PFSK-1 (cell line): ENCODE data around the gene KERA.

ENCODE experiments used
- FOXP2 ChIP-seq: optimal IDR thresholded peaks from 2 replicates; pipeline ENCODE3; 2011; ENCODE audit warnings: borderline replicate concordance, control low read depth, inconsistent platforms; ENCODE audit not compliant: insufficient read depth; ENCODE audit errors: extremely low read length, extremely low read depth
- POLR2AphosphoS5 ChIP-seq: IDR thresholded peaks from 2 replicates; pipeline ENCODE4 v1.6.1; 2012; ENCODE audit warnings: low read depth, mild to moderate bottlenecking, control low read depth, low read length, moderate library complexity

DNA sequence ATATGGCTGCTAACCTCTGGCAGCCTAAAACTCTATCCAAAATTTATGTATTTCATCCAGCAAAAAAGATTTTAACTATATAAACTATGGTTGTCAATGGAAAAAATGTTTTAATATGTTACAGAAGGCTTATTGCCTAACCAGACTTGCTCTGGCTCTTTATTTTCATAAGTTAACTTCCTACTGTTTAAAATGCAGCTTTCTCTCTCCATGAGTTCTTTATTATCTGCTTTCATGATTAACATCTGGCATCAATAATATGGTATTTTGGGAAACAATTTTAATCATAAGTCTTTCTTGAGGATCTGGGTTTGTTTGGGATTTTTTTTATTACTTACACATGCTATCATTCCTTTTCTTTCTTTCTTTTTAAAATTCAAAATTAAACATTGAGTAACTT is 20.5 kb downstream of the KERA start:
- TF ChIP-seq POLR2AphosphoS5, result no peak
- no peak for TF ChIP-seq FOXP2
